Upper lobe of left lung (tissue), 4 donors: ENCODE measurements around the gene TNFRSF21.

Experiments used
- CTCF ChIP-seq, 6 experiments: fragments of 450-650 bp in 4 of 6; fragments of 200-600 bp in 2 of 6; sonication (generic) in 2 of 6; IDR thresholded peaks; one replicate each; pipeline ENCODE4 v1.5.1; 2016 to 2019; ENCODE audit warnings: antibody characterized with exemption in 6 of 6
- POLR2A ChIP-seq, 4 donors: fragments of 450-650 bp; IDR thresholded peaks; one replicate each; pipeline ENCODE4 v1.5.1; 2016 to 2017; ENCODE audit warnings: antibody characterized with exemption in 4 of 4, mild to moderate bottlenecking in 2 of 4
- POLR2AphosphoS5 ChIP-seq, 2 donors: sonication (generic); formaldehyde crosslinking; IDR thresholded peaks; one replicate each; pipeline ENCODE4 v1.5.1; 2017; ENCODE audit warnings: antibody characterized with exemption in 2 of 2

DNA sequence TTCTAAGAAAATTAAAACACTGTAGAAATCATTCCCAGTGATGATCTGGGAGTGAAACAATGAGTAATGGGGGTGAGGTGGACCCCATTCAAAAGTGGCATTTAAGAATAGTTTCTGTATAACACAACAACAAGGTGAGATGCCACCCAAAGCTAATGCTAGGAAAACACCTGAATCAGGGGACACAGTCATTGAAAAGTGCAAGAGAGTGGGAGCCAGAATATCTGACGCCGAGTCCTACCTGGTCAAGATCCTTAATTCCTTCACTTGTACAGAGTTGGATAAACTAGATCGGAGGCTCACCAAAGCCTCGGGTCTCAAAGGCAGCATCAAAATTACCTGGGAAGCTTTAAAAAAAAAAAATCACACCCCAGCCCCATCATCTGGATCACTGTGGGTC lies 17.7 kb downstream of the TNFRSF21 start:
- TF ChIP-seq CTCF (IDR thresholded peaks at IDR 0.05) (no peak), POLR2AphosphoS5 (IDR thresholded peaks at IDR 0.05) (no peak), POLR2A (IDR thresholded peaks at IDR 0.05) (no peak)
